22Rv1 (cell line): ENCODE results near the gene NSMCE1.

Experiments
- H3K27ac ChIP-seq: fragments of 450-650 bp; 2 replicates; pipeline ENCODE4 v1.5.1; 2017
- CTCF ChIP-seq: fragments of 450-650 bp; IDR thresholded peaks from 2 replicates; pipeline ENCODE4 v1.5.1; 2017; ENCODE audit warnings: mild to moderate bottlenecking
- ZFX ChIP-seq: fragments of 450-650 bp; IDR thresholded peaks from 2 replicates; pipeline ENCODE4 v1.6.1; 2017; ENCODE audit warnings: antibody characterized with exemption, borderline replicate concordance

NSMCE1 gene

GRCh38 chr16:27226476-27226875 lies 42.1 kb downstream of the NSMCE1 start:
- no peak for TF ChIP-seq ZFX
- TF ChIP-seq CTCF = no peak
- H3K27ac ChIP-seq = no peak overlapping the region

- H3K27ac ChIP-seq = no peak overlapping the region
- TF ChIP-seq ZFX (no peak), CTCF (no peak)
Observed at GRCh38 chr16:27225536-27226360, 42.8 kb downstream of the NSMCE1 start.

GRCh38 chr16:27224741-27225300 lies 43.8 kb downstream of the NSMCE1 start:
- TF ChIP-seq ZFX = no peak
- TF ChIP-seq CTCF = no peak
- no peak overlapping the region for H3K27ac ChIP-seq

- H3K27ac ChIP-seq = no peak overlapping the region
- no peak for TF ChIP-seq CTCF
- TF ChIP-seq ZFX = no peak
Observed at GRCh38 chr16:27224271-27224737, 44.3 kb downstream of the NSMCE1 start.

- H3K27ac ChIP-seq = no peak overlapping the region
- no peak for TF ChIP-seq CTCF
- no peak for TF ChIP-seq ZFX
Observed at GRCh38 chr16:27223701-27224100, 44.9 kb downstream of the NSMCE1 start.

- no peak overlapping the region for H3K27ac ChIP-seq
- TF ChIP-seq ZFX = no peak
- no peak for TF ChIP-seq CTCF
Observed at GRCh38 chr16:27223226-27223610, 45.4 kb downstream of the NSMCE1 start.

- no peak for TF ChIP-seq ZFX
- no peak for TF ChIP-seq CTCF
- no peak overlapping the region for H3K27ac ChIP-seq
Observed at GRCh38 chr16:27222249-27223225, 46.0 kb downstream of the NSMCE1 start.
